PC-9 (cell line): ENCODE measurements around the gene GOLGA6A. TPM values are rescaled to one million over a fixed set of nuclear protein-coding genes. Genes with fewer than 3 reads are reported as not detected.

Experiments used
- BruUV-seq: library from RNA; stranded (reverse); fragments of 400-500 nt; replicated peaks from 2 replicates; lab custom pipeline; 2021; lab: Mats Ljungman, UMichigan
- CTCF ChIA-PET: fragments of 300-600 bp; sonication (Branson Sonifier 250); formaldehyde crosslinking; loops from one replicate; lab custom pipeline; 2022; ENCODE audit warnings: antibody characterized with exemption; lab: Charles Lee
- POLR2A ChIA-PET: fragments of 300-600 bp; sonication (Branson Sonifier 250); formaldehyde crosslinking; loops from one replicate; lab custom pipeline; 2022; ENCODE audit warnings: antibody characterized with exemption; ENCODE audit not compliant: unreplicated experiment; lab: Charles Lee
- DNase-seq, 2 experiments: peaks; one replicate each; pipeline versions ENCODE4 v3.0.0 to v3.0.0-alpha.2; 2015 to 2022; ENCODE audit warnings: mixed read lengths in 1 of 2
- H2AFZ ChIP-seq: fragments of 200-600 bp; sonication (generic); 2 replicates; pipeline ENCODE4 v1.8.1; 2017; ENCODE audit warnings: antibody characterized with exemption
- H3F3A ChIP-seq: fragments of 200-600 bp; sonication (generic); 2 replicates; pipeline ENCODE4 v1.8.1; 2017; ENCODE audit warnings: antibody characterized with exemption, mild to moderate bottlenecking, low read depth; ENCODE audit not compliant: insufficient read depth
- H3K27ac ChIP-seq: fragments of 200-600 bp; sonication (generic); 2 replicates; pipeline ENCODE4 v1.6.1; 2016; ENCODE audit warnings: mixed run types
- H3K27me3 ChIP-seq: fragments of 200-600 bp; sonication (generic); 2 replicates; pipeline ENCODE4 v1.6.1; 2016; ENCODE audit warnings: low read depth, mixed run types; ENCODE audit not compliant: insufficient read depth
- H3K36me3 ChIP-seq: fragments of 200-600 bp; sonication (generic); 2 replicates; pipeline ENCODE4 v1.6.1; 2016; ENCODE audit warnings: low read depth, mixed run types
- H3K4me1 ChIP-seq: fragments of 200-600 bp; sonication (generic); replicated peaks from 2 replicates; pipeline ENCODE4 v1.6.1; 2016; ENCODE audit warnings: mixed run types; ENCODE audit not compliant: insufficient read depth
- H3K4me2 ChIP-seq: fragments of 200-600 bp; sonication (generic); 2 replicates; pipeline ENCODE4 v1.6.1; 2017; ENCODE audit warnings: mixed run types
- H3K4me3 ChIP-seq: fragments of 200-600 bp; sonication (generic); 2 replicates; pipeline ENCODE4 v1.6.1; 2016; ENCODE audit warnings: mixed run types
- H3K79me2 ChIP-seq: fragments of 200-600 bp; sonication (generic); 2 replicates; pipeline ENCODE4 v1.6.1; 2017; ENCODE audit warnings: low read depth, mixed run types
- H3K9me2 ChIP-seq: fragments of 200-600 bp; sonication (generic); 2 replicates; pipeline ENCODE4 v1.8.1; 2017; ENCODE audit warnings: mild to moderate bottlenecking; ENCODE audit not compliant: insufficient read depth
- H3K9me3 ChIP-seq: fragments of 200-600 bp; sonication (generic); 2 replicates; pipeline ENCODE4 v1.8.1; 2016; ENCODE audit warnings: low read depth; ENCODE audit not compliant: insufficient read depth
- H4K20me1 ChIP-seq: fragments of 200-600 bp; sonication (generic); 2 replicates; pipeline ENCODE4 v1.8.1; 2017; ENCODE audit not compliant: insufficient read depth
- CTCF ChIP-seq: fragments of 200-600 bp; sonication (generic); conservative IDR thresholded peaks from 2 replicates; pipeline ENCODE4 v1.6.1; 2017; ENCODE audit warnings: mixed run types, antibody characterized with exemption, mild to moderate bottlenecking, moderate library complexity
- EZH2 ChIP-seq: fragments of 200-600 bp; sonication (generic); IDR thresholded peaks from 2 replicates; pipeline ENCODE4 v1.8.0; 2017; ENCODE audit warnings: antibody characterized with exemption, low read depth
- intact Hi-C: fragments of 100-400 bp; cut with micrococcal nuclease; formaldehyde crosslinking; loops from one replicate; pipeline ENCODE4 v1.10.0; 2022; ENCODE audit not compliant: unreplicated experiment
- total RNA-seq: library from RNA; stranded (reverse); gene quantifications from 2 replicates; pipeline ENCODE4 v1.2.3, GENCODE V29; 2021

The GOLGA6A gene
- total RNA-seq, 1 experiment from 2014 or later: not detected

GRCh38 chr15:74121039-74121438 is 38.7 kb upstream of the GOLGA6A start:
- CTCF ChIA-PET: no interaction called here
- no peak overlapping the region for H2AFZ ChIP-seq
- BruUV-seq: no TSS peak
- TF ChIP-seq EZH2 (no peak), CTCF (no peak)
- H3K27me3 ChIP-seq: peaks cover 20% of the 10 kb centered on the region
- H3K79me2 ChIP-seq: no peaks in the 10 kb centered on the region
- no peaks in the 10 kb centered on the region for H3K9me2 ChIP-seq
- H3K4me2 ChIP-seq: no peak overlapping the region
- no peaks in the 10 kb centered on the region for H4K20me1 ChIP-seq
- H3K9me3 ChIP-seq: no peaks in the 10 kb centered on the region
- intact Hi-C loops: no loop called here
- no peaks in the 10 kb centered on the region for H3F3A ChIP-seq
- no peaks in the 10 kb centered on the region for H3K4me1 ChIP-seq
- no peaks in the 10 kb centered on the region for H3K36me3 ChIP-seq
- DNase-seq: no peak
- POLR2A ChIA-PET: no interaction called here
- H3K4me3 ChIP-seq: no peak overlapping the region
- H3K27ac ChIP-seq: no peak overlapping the region

- Histone ChIP-seq H3K4me2 (no peak overlapping the region), H3K4me3 (no peak overlapping the region), H3K4me1 (no peaks in the 10 kb centered on the region), H3K36me3 (no peaks in the 10 kb centered on the region), H3K9me2 (no peaks in the 10 kb centered on the region), H3K27me3 (peaks cover 17% of the 10 kb centered on the region), H3K9me3 (no peaks in the 10 kb centered on the region), H2AFZ (no peak overlapping the region), H3K27ac (no peak overlapping the region), H3K79me2 (no peaks in the 10 kb centered on the region), H4K20me1 (no peaks in the 10 kb centered on the region), H3F3A (no peaks in the 10 kb centered on the region)
- TF ChIP-seq CTCF (no peak), EZH2 (no peak)
- BruUV-seq: no TSS peak
- intact Hi-C loops: no loop called here
- ChIA-PET POLR2A (no interaction called here), CTCF (interaction anchor here (0.6 to 0.7 kb wide), 2 partner anchors 147 to 843 kb away, joined by 4 to 8 read pairs; no protein-coding TSS in a partner anchor)
- DNase-seq: no peak
These were observed 38.1 kb upstream of the GOLGA6A start for GRCh38 chr15:74120426-74120825.

GRCh38 chr15:74109713-74110112 is 27.4 kb upstream of the GOLGA6A start:
- TF ChIP-seq CTCF: no peak
- no peak for TF ChIP-seq EZH2
- H3K36me3 ChIP-seq: no peaks in the 10 kb centered on the region
- H3K9me3 ChIP-seq: no peaks in the 10 kb centered on the region
- no peaks in the 10 kb centered on the region; the same call in 1 of the 2 replicates for H3F3A ChIP-seq
- no peak overlapping the region for H3K27ac ChIP-seq
- intact Hi-C loops: no loop called here
- peaks cover 10% of the 10 kb centered on the region; the same call in 1 of the 2 replicates for H3K4me1 ChIP-seq
- BruUV-seq: no TSS peak
- no peaks in the 10 kb centered on the region for H3K27me3 ChIP-seq
- no peak overlapping the region for H3K4me3 ChIP-seq
- H4K20me1 ChIP-seq: no peaks in the 10 kb centered on the region
- no peak overlapping the region for H3K4me2 ChIP-seq
- POLR2A ChIA-PET: no interaction called here
- CTCF ChIA-PET: no interaction called here
- no peaks in the 10 kb centered on the region for H3K79me2 ChIP-seq
- no peaks in the 10 kb centered on the region for H3K9me2 ChIP-seq
- H2AFZ ChIP-seq: no peak overlapping the region
- DNase-seq: no peak
